GM23338 (cell line): Measurements from ENCODE around the gene COL9A1. TPM values are rescaled to one million over a fixed set of nuclear protein-coding genes. Genes with fewer than 3 reads are reported as not detected.

Experiments
- ATAC-seq: fragments of 200-7000 bp; cut with Tn5 transposase; 3 replicates; pipeline ENCODE4 v1.9.1; 2020
- DNase-seq: peaks from one replicate; pipeline ENCODE4 v3.0.0-alpha.2; 2015; ENCODE audit warnings: low spot score
- H2AFZ ChIP-seq: fragments of 200-600 bp; sonication (generic); 2 replicates; pipeline ENCODE4 v1.8.0; 2016; ENCODE audit warnings: antibody characterized with exemption, mild to moderate bottlenecking, moderate library complexity
- H3F3A ChIP-seq: fragments of 200-600 bp; sonication (generic); replicated peaks from 2 replicates; pipeline ENCODE4 v1.8.0; 2017; ENCODE audit warnings: antibody characterized with exemption, mixed run types, low read depth
- H3K27ac ChIP-seq: fragments of 200-600 bp; sonication (generic); 2 replicates; pipeline ENCODE4 v1.6.1; 2016; ENCODE audit warnings: low read depth
- H3K27me3 ChIP-seq: fragments of 200-600 bp; sonication (generic); 2 replicates; pipeline ENCODE4 v1.8.0; 2016; ENCODE audit warnings: mild to moderate bottlenecking, mixed run types, moderate library complexity; ENCODE audit not compliant: insufficient read depth
- H3K36me3 ChIP-seq: fragments of 200-600 bp; sonication (generic); 2 replicates; pipeline ENCODE4 v1.8.0; 2016; ENCODE audit warnings: mild to moderate bottlenecking; ENCODE audit not compliant: insufficient read depth
- H3K4me1 ChIP-seq: fragments of 200-600 bp; sonication (generic); 2 replicates; pipeline ENCODE4 v1.8.0; 2016; ENCODE audit warnings: mild to moderate bottlenecking, moderate library complexity; ENCODE audit not compliant: insufficient read depth
- H3K4me2 ChIP-seq: fragments of 200-600 bp; sonication (generic); 2 replicates; pipeline ENCODE4 v1.7.1; 2017; ENCODE audit warnings: mixed run types
- H3K4me3 ChIP-seq: fragments of 200-600 bp; sonication (generic); 2 replicates; pipeline ENCODE4 v1.6.1; 2016; ENCODE audit warnings: mixed run types
- H3K79me2 ChIP-seq: fragments of 200-600 bp; sonication (generic); replicated peaks from 2 replicates; pipeline ENCODE4 v1.8.0; 2017; ENCODE audit warnings: mild to moderate bottlenecking; ENCODE audit not compliant: insufficient read depth
- H3K9me2 ChIP-seq: fragments of 200-600 bp; sonication (generic); 2 replicates; pipeline ENCODE4 v1.8.0; 2017; ENCODE audit not compliant: insufficient read depth
- H4K20me1 ChIP-seq: fragments of 200-600 bp; sonication (generic); replicated peaks from 2 replicates; pipeline ENCODE4 v1.8.0; 2017; ENCODE audit warnings: mild to moderate bottlenecking; ENCODE audit not compliant: insufficient read depth
- H3K27ac Mint-ChIP-seq: 2 replicates; pipeline ENCODE4 v1.8.0; 2020; ENCODE audit warnings: inconsistent platforms, mild to moderate bottlenecking, moderate library complexity, mixed read lengths
- H3K27me3 Mint-ChIP-seq: 3 replicates; pipeline ENCODE4 v1.8.0; 2022; ENCODE audit warnings: low read depth, mild to moderate bottlenecking, moderate library complexity, mixed read lengths, inconsistent platforms; ENCODE audit not compliant: insufficient read depth, poor library complexity
- H3K36me3 Mint-ChIP-seq: 3 replicates; pipeline ENCODE4 v1.8.0; 2021; ENCODE audit warnings: low read depth, mild to moderate bottlenecking, inconsistent platforms, moderate library complexity, mixed read lengths
- H3K4me1 Mint-ChIP-seq: 3 replicates; pipeline ENCODE4 v1.8.0; 2020; ENCODE audit warnings: mild to moderate bottlenecking, inconsistent platforms, mixed read lengths
- H3K4me3 Mint-ChIP-seq: 3 replicates; pipeline ENCODE4 v1.8.0; 2021; ENCODE audit warnings: moderate library complexity, mild to moderate bottlenecking, inconsistent platforms, mixed read lengths
- H3K9me3 Mint-ChIP-seq: 3 replicates; pipeline ENCODE4 v1.8.0; 2020; ENCODE audit warnings: moderate library complexity, mild to moderate bottlenecking, inconsistent platforms, mixed read lengths
- CREB1 ChIP-seq: fragments of 250-450 bp; sonication (Bioruptor Pico); IDR thresholded peaks from 2 replicates; pipeline ENCODE4 v1.5.0; 2020; ENCODE audit warnings: low read depth, mild to moderate bottlenecking, moderate library complexity
- ETS1 ChIP-seq: IDR thresholded peaks from 2 replicates; pipeline ENCODE4 v1.6.1; 2016; ENCODE audit warnings: antibody characterized with exemption
- EZH2 ChIP-seq: fragments of 200-600 bp; sonication (generic); IDR thresholded peaks from one replicate; pipeline ENCODE4 v1.8.0; 2017; ENCODE audit warnings: antibody characterized with exemption, mild to moderate bottlenecking, low read depth; ENCODE audit not compliant: unreplicated experiment
- EZH2phosphoT487 ChIP-seq: fragments of 200-600 bp; sonication (generic); IDR thresholded peaks from one replicate; pipeline ENCODE4 v1.8.1; 2018; ENCODE audit warnings: antibody characterized with exemption; ENCODE audit not compliant: unreplicated experiment
- JUNB ChIP-seq: IDR thresholded peaks from one replicate; pipeline ENCODE4 v1.6.1; 2016; ENCODE audit warnings: antibody characterized with exemption; ENCODE audit not compliant: unreplicated experiment
- POLR2AphosphoS5 ChIP-seq: IDR thresholded peaks from 2 replicates; pipeline ENCODE4 v1.6.1; 2016; ENCODE audit warnings: antibody characterized with exemption, low read depth
- REST ChIP-seq: IDR thresholded peaks from one replicate; pipeline ENCODE4 v1.6.1; 2018; ENCODE audit warnings: antibody characterized with exemption; ENCODE audit not compliant: unreplicated experiment
- ZNF114 ChIP-seq: fragments of 250-450 bp; sonication (Bioruptor Pico); IDR thresholded peaks from 2 replicates; pipeline ENCODE4 v1.5.0; 2020; ENCODE audit warnings: mild to moderate bottlenecking, moderate library complexity
- polyA plus RNA-seq: library from polyadenylated mRNA; unstranded; fragments of >200 nt; fragmentation: Nextera tagmentation; extraction: Ambion mirVana; gene quantifications from 2 replicates; pipeline ENCODE4 v1.2.1, GENCODE V29; 2016
- total RNA-seq: library from RNA; depleted of rRNA; stranded (reverse); fragments of >200 nt; shearing (Covaris generic); gene quantifications from 2 replicates; pipeline ENCODE4 v1.2.3, GENCODE V29; 2014
- TF ChIP-seq, protein P1 (sequence below), 2 experiments: fragments of 200-600 bp in 1 of 2; sonication (generic) in 1 of 2; conservative IDR thresholded peaks; 2 replicates each; pipeline versions ENCODE4 v1.5.1 to v1.6.1; 2016 to 2017; ENCODE audit warnings: antibody characterized with exemption in 2 of 2, low read depth in 2 of 2, mild to moderate bottlenecking in 2 of 2, moderate library complexity in 1 of 2

Gene COL9A1
- total and polyA plus RNA-seq, 2 experiments from 2014 or later, result 16.0 to 20.3 TPM

DNA sequence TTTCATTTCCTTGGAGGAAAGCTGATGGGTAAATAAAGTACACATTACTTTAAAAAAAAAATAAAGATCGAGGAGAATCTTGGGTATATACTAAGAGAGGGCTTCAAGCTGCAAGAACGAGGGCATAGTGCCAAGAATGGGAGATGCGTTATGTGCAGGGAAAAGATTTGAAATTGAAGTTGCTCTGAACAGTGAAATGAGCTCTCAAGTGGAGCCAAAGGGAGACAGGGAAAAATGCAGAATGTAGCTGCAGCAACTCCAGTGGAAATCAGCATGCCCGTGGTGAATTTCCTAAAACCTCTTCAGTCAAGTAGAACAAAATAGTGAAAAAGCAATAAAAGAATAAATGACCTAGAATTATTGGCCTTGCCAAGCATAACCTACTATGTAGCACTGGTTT is 11.4 kb upstream of the COL9A1 start (continued):
- TF ChIP-seq, protein P1, sequence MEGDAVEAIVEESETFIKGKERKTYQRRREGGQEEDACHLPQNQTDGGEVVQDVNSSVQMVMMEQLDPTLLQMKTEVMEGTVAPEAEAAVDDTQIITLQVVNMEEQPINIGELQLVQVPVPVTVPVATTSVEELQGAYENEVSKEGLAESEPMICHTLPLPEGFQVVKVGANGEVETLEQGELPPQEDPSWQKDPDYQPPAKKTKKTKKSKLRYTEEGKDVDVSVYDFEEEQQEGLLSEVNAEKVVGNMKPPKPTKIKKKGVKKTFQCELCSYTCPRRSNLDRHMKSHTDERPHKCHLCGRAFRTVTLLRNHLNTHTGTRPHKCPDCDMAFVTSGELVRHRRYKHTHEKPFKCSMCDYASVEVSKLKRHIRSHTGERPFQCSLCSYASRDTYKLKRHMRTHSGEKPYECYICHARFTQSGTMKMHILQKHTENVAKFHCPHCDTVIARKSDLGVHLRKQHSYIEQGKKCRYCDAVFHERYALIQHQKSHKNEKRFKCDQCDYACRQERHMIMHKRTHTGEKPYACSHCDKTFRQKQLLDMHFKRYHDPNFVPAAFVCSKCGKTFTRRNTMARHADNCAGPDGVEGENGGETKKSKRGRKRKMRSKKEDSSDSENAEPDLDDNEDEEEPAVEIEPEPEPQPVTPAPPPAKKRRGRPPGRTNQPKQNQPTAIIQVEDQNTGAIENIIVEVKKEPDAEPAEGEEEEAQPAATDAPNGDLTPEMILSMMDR (conservative IDR thresholded peaks at IDR 0.05; ENCODE audit: low read depth in 2 of 2), result no peak
- TF ChIP-seq ETS1 (no peak), JUNB (no peak)

GRCh38 chr6:70312165-70312745 is 9.4 kb upstream of the COL9A1 start:
- TF ChIP-seq CREB1, result no peak
- TF ChIP-seq, protein P1 (conservative IDR thresholded peaks at IDR 0.05; ENCODE audit: low read depth in 2 of 2), result no peak
- no peak for TF ChIP-seq JUNB
- TF ChIP-seq ZNF114, result no peak
- TF ChIP-seq EZH2phosphoT487, result no peak
- no peak for TF ChIP-seq REST
- TF ChIP-seq POLR2AphosphoS5, result no peak
- TF ChIP-seq EZH2, result no peak
- ATAC-seq (peak; percentile 49; the same call in 2 of the 3 replicates), DNase-seq (peak; percentile 35)
- Mint-ChIP-seq H3K4me3 (no peak overlapping the region), H3K36me3 (no peaks in the 10 kb centered on the region; the same call in 2 of the 3 replicates), H3K9me3 (peaks cover 7% of the 10 kb centered on the region), H3K4me1 (peaks cover 3% of the 10 kb centered on the region; the same call in 2 of the 3 replicates), H3K27me3 (no peaks in the 10 kb centered on the region), H3K27ac (no peak overlapping the region)
- no peak overlapping the region for H3K27ac ChIP-seq
- H3K4me3 ChIP-seq, result no peak overlapping the region
- H3K4me1 ChIP-seq, result no peaks in the 10 kb centered on the region
- no peaks in the 10 kb centered on the region for H3F3A ChIP-seq
- no peaks in the 10 kb centered on the region for H3K27me3 ChIP-seq
- no peak overlapping the region for H3K4me2 ChIP-seq
- no peaks in the 10 kb centered on the region for H3K79me2 ChIP-seq
- H3K36me3 ChIP-seq, result no peaks in the 10 kb centered on the region
- no peaks in the 10 kb centered on the region for H3K9me2 ChIP-seq
- H2AFZ ChIP-seq, result no peak overlapping the region
- H4K20me1 ChIP-seq, result no peaks in the 10 kb centered on the region
